ENCODE data around the gene MT1B. TPM values are rescaled to one million over a fixed set of nuclear protein-coding genes. Genes with fewer than 3 reads are reported as not detected.
A peak's percentile ranks its signal among the peaks of the same experiment; 100 is the strongest.

The MT1B gene
- total and polyA plus RNA-seq, 2 of the 13 experiments (the other 11 are each of a cell fraction or from before 2014, with no cell fraction given), result 0.89 TPM; not detected in 1

- TF ChIP-seq CREM (IDR thresholded peaks at IDR 0.05), result no peak
- no peak for TF ChIP-seq CREM (CRISPR knock-in tag; IDR thresholded peaks at IDR 0.05)
- peak; percentile 26; the same call in 1 of the 2 replicates for TF ChIP-seq REL (CRISPR knock-in tag; conservative IDR thresholded peaks at IDR 0.05)
- 0 out of 2 replicates have a peak, but pooled peaks have one; percentile 17 for TF ChIP-seq ZNF362 (CRISPR knock-in tag; IDR thresholded peaks at IDR 0.05; ENCODE audit: borderline replicate concordance)
- TF ChIP-seq AKNA (CRISPR knock-in tag; IDR thresholded peaks at IDR 0.05; ENCODE audit: borderline replicate concordance), result no peak
- TF ChIP-seq POLR2A (IDR thresholded peaks at IDR 0.05; ENCODE audit: insufficient read depth in 1 of 2, low read depth in 2 of 2, low read length in 2 of 2), result peak; percentile 94 to 99
- TF ChIP-seq ZSCAN21 (CRISPR knock-in tag; IDR thresholded peaks at IDR 0.05; ENCODE audit: borderline replicate concordance), result peak; percentile 90
- TF ChIP-seq KMT2B (CRISPR knock-in tag; IDR thresholded peaks at IDR 0.05), result peak; percentile 54; the same call in 1 of the 2 replicates
- TF ChIP-seq SP5 (CRISPR knock-in tag; IDR thresholded peaks at IDR 0.05; ENCODE audit: borderline replicate concordance, low read depth), result no peak
- TF ChIP-seq CEBPG (CRISPR knock-in tag; IDR thresholded peaks at IDR 0.05), result no peak
- no peak for TF ChIP-seq NR0B2 (CRISPR knock-in tag; IDR thresholded peaks at IDR 0.05)
- TF ChIP-seq HNF1B (CRISPR knock-in tag; IDR thresholded peaks at IDR 0.05), result peak; percentile 30; the same call in 1 of the 2 replicates
- TF ChIP-seq ZBTB37 (CRISPR knock-in tag; IDR thresholded peaks at IDR 0.05), result no peak
- TF ChIP-seq MED13 (CRISPR knock-in tag; IDR thresholded peaks at IDR 0.05), result 0 out of 2 replicates have a peak, but pooled peaks have one; percentile 44
- TF ChIP-seq CREB1 (IDR thresholded peaks at IDR 0.05), result no peak
- TF ChIP-seq CREB1 (CRISPR knock-in tag; IDR thresholded peaks at IDR 0.05), result peak; percentile 50; the same call in 1 of the 2 replicates
- no peak for TF ChIP-seq FOXC1 (CRISPR knock-in tag; IDR thresholded peaks at IDR 0.05; ENCODE audit: borderline replicate concordance)
- TF ChIP-seq HIVEP1 (CRISPR knock-in tag; IDR thresholded peaks at IDR 0.05), result 0 out of 2 replicates have a peak, but pooled peaks have one; percentile 41
- TF ChIP-seq JUN (CRISPR knock-in tag; IDR thresholded peaks at IDR 0.05), result no peak
- peak; percentile 80 for TF ChIP-seq TBX2 (CRISPR knock-in tag; IDR thresholded peaks at IDR 0.05; ENCODE audit: borderline replicate concordance)
Observed at GRCh38 chr16:56625140-56625942, 26.3 kb upstream of the MT1B start, which contains the start of gene MT1E (continued).
